Amniotic epithelial cell (primary cell): ENCODE data around the gene SEMA5B.

Experiments used
- DNase-seq: peaks from one replicate; pipeline ENCODE4 v3.0.0-alpha.2; 2010; ENCODE audit warnings: low read depth

Gene SEMA5B

DNA sequence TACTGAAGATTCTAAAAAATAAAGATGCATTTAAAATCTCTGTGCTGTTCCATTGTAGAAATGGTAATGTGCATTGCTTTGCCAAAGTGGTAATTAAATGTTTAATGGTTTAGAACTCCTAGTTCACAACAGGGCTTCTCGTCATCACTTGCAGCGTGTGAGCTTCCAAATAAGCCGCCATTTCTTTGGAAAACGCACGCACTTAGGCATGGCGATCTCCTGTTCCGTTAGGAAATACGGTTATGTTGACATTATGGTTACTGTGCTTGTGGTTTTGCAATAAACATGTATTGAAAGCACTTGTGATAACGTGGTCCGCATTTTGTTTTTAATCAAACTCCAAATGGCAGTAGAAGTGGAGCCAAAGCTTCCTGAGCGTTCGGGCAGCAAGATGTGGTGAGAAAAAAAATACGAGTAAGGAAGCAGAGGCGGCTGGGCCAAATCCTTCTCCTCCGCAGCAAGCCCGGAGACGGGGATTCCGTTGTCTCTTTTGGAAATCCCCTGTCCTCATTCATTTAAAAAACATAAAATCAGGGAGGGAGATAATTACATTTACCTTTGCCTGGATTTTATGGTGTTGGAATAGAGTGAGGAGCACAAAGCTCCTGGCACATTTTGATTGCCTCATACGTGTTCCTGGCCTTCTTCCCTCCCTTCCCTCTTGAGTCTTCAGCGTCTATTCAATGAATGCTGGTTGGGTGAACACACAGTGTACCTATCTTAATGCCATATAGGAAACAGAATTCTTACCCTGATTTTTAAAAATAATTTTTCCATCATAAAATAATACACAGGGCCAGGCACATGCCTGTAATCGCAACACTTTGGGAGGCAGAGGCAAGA lies 135.2 kb downstream of the SEMA5B start:
- DNase-seq, result no peak

DNA sequence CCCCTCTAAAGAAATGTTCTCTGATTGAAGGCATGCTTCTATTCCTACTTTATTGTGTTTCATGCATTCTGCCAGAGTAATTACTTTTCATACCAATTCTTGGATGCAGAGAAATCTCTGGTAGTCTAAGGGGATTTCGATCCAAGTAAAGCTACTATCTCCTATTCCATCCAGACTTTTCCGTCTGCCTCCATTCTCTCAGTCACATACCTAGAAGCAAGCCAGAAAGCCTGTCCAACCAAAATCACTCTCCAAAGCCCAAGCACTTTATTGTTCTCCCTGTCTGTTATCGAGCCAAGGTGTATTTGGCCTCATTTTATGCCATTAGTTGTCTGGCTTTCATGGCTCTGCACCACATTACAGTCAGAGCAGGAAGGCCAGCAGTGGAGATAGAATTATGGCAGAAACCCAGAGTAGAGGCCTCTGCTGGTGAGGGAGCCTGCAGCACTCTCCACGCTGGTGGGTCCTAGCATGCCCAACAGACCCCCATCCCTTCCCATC lies 136.8 kb downstream of the SEMA5B start:
- DNase-seq, result no peak

DNA sequence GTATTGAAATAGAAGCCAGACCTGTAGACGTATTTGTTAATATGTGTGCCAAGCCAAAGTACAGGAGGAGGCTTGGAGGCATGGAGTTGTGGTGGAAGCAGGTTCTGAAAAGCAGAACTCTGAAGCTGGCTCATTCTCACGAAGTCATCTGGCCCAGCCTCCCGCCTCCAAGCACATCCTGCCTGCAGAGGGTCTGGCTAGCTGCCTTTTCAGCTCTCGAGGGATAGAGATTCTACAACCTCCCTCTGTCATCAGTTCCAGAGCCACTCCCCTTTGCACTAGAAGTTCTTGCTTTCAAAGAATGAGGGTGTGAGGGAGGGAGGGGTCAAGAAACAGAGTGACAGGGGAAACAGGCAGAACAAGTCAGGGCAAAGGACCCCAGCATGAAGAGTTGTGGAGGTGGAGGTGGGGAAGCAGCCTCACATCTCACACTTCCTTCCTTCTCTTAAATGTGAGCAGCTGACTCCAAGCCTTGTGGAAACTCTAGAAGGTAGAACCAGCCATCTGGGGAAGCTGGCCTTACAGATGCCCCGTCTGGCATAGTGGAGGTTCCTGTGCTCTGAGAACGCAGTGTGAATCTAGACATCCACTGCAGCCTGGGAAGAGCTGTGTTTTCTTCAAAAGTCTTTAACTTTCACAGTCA lies 137.4 kb downstream of the SEMA5B start:
- peak; percentile 12 for DNase-seq

DNA sequence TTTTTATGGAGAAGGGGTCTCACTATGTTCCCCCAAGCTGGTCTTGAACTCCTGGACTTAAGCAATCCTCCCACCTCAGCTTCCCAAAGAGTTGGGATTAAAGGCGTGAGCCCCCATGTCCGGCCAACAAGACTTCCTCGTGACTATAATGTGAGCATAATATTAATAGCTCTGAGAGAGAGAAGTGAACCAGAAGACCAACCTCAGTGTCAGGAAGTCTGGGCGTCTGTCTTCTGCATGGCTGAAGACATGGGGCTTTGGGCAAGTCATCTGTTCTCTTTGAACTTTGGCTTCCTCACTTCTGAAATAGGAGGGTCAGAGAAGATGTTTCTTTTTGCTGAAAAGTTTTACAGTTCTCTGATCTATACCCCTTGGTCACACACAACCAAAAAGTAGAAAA lies 140.6 kb downstream of the SEMA5B start:
- DNase-seq, result no peak

DNA sequence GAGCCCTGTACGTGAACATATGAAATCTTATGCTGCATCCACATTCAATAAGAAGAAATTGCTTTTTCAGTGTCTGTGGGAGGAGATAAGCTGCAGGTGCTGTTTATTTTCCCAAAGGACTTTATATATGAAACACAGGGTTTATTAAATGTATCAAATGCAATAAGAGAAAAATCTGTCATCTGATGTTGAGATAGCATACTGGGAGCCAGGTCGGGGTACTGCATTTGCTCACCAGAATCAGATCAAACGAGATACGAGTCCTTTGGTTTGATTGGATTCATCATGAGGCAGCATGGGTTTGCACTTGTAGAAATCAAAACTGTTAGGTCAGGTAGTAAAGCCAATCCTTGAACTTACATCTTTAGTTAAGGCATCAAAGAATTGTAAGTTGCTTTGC lies 141.3 kb downstream of the SEMA5B start:
- no peak for DNase-seq

DNA sequence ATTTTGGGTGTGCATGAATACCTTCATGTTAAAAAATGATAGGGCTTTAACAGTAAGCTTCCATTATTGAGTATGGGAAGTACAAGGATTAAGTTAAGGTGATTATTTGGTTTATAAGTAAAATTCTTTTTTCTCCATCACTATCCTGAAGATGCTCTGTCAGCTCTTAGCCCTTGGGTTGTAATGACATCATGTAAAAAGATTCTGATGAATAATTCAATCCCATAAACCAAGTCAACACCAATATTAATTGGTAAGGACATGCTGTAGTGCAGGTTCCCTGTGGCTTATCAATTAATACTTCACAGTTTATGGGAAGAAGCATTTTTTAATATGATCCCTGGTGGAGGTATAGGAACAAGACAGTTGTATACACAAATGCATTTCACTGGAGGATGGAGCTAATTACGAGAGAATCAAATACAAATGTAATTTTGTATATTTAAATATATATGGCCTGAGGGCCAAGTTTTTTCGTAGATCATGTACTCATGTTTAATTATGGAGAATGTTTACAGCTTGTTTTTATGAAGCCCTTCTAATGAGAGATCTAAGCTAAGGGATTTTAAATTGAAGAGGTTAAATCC lies 145.1 kb downstream of the SEMA5B start:
- DNase-seq, result no peak

DNA sequence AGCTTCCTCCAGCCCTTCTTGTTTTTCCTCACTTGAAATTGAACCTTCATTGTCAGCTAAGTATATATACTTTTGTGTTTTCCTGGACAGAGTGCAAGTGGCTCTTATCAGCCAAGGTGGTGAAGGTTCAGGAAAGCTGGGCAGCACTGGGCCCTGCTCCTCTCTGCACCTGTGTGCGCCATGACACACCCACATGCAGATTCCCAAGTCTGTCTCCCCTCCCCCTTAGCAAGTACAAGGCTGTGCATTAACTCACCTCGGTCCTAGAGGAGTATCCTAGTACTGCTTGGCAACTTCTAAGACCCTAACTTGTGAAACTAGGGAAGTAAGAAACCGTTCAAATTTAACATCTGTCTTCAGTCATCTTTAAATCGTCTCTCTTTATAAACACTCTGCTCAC lies 146.9 kb downstream of the SEMA5B start:
- no peak for DNase-seq

DNA sequence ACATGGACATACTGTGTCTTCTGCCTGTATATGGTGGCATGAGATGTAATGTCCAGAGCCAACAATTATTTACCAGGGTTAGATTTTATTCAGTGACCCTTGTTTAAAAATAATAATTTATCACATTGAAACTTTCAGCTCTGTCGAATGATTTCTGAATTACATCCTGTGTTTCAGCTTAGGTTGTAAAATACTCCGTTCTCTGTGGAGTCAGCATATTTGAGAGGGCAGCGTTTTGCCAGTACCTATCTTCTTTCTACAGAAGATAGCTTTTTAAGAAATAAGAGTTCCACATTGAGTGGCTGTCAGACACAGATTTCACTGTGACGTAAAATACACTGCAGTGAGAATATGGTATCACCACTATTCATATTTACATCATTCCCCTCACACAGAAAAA lies 147.4 kb downstream of the SEMA5B start:
- DNase-seq, result no peak

DNA sequence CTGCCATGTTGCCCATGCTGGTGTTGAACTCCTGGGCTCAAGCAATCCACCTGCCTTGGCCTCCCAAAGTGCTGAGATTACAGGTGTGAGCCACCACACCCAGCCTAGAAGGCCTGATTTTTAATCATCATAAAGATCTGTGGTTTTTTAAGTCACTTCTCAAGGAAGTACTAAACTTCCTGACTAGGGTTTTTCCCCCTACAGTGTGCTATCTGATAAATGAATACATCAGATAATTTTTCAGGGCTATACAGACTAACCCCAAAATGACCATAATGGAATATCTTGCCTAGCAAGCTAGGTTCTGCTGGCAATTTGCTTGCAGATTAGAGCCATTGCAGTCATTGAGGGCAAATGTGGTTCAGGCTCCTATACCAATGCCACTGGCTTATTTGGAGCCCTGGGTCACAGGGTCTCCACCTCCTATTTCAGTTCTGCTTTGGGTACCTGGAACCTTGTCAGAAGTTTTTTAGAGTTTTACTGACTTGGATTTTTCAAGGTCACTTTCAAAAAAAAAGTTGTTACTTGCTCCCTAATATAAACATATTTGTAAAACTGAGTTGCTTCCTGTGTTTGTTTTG lies 151.9 kb downstream of the SEMA5B start:
- no peak for DNase-seq

DNA sequence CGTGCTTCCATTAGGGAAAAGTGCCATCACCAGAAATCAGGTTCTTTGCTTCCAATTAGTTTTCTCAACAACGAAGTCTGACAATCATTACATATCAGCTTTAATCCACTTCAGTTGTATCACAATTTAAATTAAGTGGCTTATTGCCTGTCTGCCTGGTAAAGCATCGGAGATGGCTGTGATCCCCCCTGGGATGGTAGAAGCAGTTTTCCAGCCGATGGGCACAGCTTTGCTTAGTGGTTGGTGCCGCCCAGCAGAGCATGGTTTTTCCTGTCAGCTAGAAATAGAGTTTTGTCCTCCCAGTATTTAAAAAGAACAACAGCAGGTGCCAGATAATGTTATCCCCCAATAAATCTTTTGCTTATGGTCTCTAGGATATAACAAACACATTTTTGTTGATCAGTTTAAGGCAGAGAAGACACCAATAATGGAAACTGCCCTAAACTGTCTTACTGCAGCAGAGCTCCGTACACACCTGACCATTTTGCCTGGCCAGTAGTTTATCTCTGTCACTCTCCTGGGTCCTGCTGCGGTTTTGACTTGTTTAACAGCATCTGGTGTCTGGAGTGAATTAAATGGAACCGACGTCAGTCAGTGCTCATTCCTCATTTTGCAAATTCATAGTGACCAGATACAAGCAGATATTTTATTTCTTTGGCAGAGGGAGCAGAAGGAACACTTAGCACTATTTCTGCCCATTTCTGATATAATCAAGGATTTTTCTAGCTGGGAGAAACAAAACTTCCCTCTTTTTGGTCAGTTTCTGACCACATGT lies 153.6 kb downstream of the SEMA5B start:
- DNase-seq, result no peak

DNA sequence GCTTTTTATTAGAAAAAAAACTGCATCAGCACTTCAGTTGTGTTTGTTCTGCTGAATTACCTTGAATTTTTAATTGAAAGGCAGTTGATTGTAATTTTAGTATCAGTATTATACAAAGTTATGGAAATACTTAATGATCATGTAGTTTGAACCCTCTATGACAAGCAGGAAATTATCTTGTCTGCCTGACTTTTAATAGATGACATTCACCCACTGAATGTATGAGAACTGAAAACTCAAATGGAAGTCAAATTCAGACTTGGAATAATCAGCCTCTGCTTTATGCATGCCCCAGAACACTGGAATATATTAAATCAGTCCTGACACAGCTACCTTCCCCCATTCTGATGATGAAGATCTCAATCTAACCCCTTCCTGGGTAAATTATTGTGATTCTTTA lies 159.2 kb downstream of the SEMA5B start:
- DNase-seq, result no peak

DNA sequence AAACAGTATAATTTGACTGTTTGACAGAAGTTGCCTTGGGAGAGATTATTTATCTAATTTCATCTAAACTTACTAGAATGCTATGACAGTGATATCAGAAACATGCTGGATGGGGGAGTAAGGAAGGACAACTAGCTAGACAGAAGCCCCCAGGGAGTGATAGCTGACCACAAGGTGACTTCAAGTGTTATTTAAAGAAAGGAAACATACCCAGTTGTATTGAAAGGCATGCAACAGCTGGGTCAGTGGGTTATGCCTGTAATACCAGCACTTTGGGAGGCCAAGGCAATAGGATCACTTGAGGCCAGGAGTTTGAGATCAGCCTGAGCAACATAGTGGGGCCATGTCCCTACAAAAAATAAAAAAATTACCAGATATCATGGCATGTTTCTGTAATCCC lies 163.1 kb downstream of the SEMA5B start:
- DNase-seq, result no peak

DNA sequence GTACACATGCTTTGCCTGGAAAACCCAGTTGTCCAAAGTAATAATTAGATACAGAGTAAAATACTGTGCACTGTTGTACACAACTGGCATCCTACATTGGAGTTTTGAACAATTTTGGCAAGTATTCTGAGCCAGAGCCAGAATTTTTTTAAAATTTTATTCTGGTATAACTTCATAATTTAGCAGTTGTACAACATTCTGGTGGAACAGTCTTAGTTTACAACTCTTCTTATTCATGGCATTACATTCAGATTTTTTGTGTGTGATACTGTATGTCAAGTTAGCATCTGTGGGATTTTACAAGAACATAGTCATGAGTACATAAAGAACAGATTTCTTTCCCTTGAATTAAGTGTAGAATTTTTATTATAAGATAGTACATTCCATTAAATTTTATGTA lies 165.2 kb downstream of the SEMA5B start:
- no peak for DNase-seq
